Ishikawa (cell line): Measurements from ENCODE around the gene PPP4R2.

ENCODE experiments used
- CEBPB ChIP-seq: IDR thresholded peaks from 2 replicates; pipeline ENCODE4 v1.6.1; 2012
- CREB1 ChIP-seq: IDR thresholded peaks from 2 replicates; pipeline ENCODE4 v1.6.1; 2012; ENCODE audit warnings: low read depth
- EGR1 ChIP-seq: IDR thresholded peaks from 2 replicates; pipeline ENCODE4 v1.6.1; 2012
- EP300 ChIP-seq: IDR thresholded peaks from 2 replicates; pipeline ENCODE4 v1.6.1; 2012; ENCODE audit warnings: borderline replicate concordance
- FOXM1 ChIP-seq: IDR thresholded peaks from 2 replicates; pipeline ENCODE4 v1.6.1; 2012; ENCODE audit warnings: low read depth, borderline replicate concordance
- NFIC ChIP-seq: IDR thresholded peaks from 2 replicates; pipeline ENCODE4 v1.6.1; 2012
- RAD21 ChIP-seq: IDR thresholded peaks from 2 replicates; pipeline ENCODE4 v1.6.1; 2012; ENCODE audit warnings: low read depth
- TAF1 ChIP-seq: IDR thresholded peaks from 2 replicates; pipeline ENCODE4 v1.6.1; 2012; ENCODE audit warnings: low read depth, mild to moderate bottlenecking
- TCF12 ChIP-seq: IDR thresholded peaks from 2 replicates; pipeline ENCODE4 v1.6.1; 2012; ENCODE audit warnings: low read depth
- TEAD4 ChIP-seq: IDR thresholded peaks from 2 replicates; pipeline ENCODE4 v1.6.1; 2012
- USF1 ChIP-seq: IDR thresholded peaks from 2 replicates; pipeline ENCODE4 v1.6.1; 2012
- YY1 ChIP-seq: IDR thresholded peaks from 2 replicates; pipeline ENCODE4 v1.6.1; 2012; ENCODE audit warnings: low read depth
- ZBTB7A ChIP-seq: IDR thresholded peaks from 2 replicates; pipeline ENCODE4 v1.6.1; 2012; ENCODE audit warnings: low read depth
- TF ChIP-seq, protein P1 (sequence below): IDR thresholded peaks from 2 replicates; pipeline ENCODE4 v1.6.1; 2012; ENCODE audit warnings: low read depth, mild to moderate bottlenecking
- TF ChIP-seq, protein P2 (sequence below): IDR thresholded peaks from 2 replicates; pipeline ENCODE4 v1.6.1; 2012

Gene PPP4R2

GRCh38 chr3:72976281-72976741 lies 20.3 kb upstream of the PPP4R2 start:
- TF ChIP-seq TEAD4 (no peak), FOXM1 (no peak), TCF12 (no peak), EP300 (no peak), CEBPB (no peak), EGR1 (no peak), CREB1 (no peak), TAF1 (no peak), ZBTB7A (no peak), NFIC (no peak)

DNA sequence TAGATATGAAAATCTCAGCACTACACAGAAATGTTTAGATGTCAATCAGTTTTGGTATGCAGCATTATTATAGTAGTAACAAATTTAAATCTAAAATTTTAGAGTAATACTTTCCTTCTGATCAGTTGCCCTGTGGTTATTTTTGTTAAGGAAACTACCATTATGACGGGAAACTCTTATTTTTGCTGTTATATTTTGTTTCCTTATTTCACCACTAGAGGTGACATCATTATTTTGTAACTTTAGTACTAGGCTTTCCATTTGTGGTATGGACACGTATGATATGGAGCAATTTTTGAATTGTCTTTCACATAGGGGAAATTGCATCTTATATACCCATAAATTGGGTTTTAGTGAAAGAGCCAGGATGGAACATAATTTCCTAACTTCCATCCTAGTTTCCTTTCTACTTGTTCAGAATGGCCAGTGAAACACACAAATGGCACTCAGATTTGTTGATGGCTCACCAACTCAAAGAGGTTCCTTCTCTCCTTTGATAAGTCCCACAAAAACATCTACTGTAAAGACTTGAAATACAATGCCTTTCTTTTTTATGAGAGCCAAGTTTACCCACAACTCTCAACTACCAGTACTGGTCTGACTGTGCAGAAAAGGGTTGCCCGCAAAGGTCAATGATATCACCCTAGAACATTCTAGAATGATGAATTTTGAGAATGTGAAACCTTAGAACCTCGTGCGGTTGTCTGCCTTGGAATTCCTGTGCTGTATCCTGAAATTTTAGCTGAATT lies 19.4 kb upstream of the PPP4R2 start:
- TF ChIP-seq FOXM1 (no peak), USF1 (no peak)

DNA sequence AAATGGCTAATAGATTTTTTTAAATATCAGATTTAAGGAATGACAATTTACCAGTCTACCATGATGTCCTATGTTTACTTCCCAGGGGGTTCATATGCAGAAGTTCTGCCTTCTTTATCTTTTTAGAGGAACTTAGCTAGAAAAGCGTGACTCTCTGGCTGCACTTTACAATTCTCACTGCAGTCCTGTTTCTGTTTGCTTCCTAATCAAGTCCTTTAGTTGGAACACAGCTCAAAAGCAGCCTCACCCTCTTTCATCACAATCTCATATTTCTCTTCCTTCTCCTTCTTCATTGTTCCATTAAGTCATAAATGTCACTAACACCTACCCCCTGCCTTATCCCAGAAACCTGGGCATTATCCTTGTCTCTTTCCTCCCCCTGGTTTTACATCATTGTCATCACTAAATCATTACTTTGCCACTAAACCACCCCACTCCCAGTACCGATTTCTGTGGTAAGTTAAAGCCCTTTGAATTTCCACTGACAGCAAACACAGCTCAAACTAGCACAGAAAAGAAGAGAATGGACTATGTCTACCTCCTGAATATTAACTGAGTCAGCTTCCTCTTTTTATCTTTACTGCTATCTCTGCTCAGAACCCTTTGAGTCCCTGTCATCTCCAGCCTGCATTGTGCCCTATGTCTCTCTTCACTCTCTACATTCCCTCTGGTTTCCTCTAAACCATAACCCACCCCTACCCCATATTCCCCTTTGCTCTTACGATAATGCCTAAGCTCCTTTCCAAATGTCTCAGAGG lies 13.8 kb upstream of the PPP4R2 start:
- TF ChIP-seq TEAD4: no peak
- TF ChIP-seq TCF12: no peak
- no peak for TF ChIP-seq YY1
- TF ChIP-seq CREB1: no peak
- TF ChIP-seq NFIC: no peak
- no peak for TF ChIP-seq CEBPB
- no peak for TF ChIP-seq ZBTB7A
- TF ChIP-seq USF1: no peak
- no peak for TF ChIP-seq EP300
- no peak for TF ChIP-seq EGR1
- TF ChIP-seq, protein P1, sequence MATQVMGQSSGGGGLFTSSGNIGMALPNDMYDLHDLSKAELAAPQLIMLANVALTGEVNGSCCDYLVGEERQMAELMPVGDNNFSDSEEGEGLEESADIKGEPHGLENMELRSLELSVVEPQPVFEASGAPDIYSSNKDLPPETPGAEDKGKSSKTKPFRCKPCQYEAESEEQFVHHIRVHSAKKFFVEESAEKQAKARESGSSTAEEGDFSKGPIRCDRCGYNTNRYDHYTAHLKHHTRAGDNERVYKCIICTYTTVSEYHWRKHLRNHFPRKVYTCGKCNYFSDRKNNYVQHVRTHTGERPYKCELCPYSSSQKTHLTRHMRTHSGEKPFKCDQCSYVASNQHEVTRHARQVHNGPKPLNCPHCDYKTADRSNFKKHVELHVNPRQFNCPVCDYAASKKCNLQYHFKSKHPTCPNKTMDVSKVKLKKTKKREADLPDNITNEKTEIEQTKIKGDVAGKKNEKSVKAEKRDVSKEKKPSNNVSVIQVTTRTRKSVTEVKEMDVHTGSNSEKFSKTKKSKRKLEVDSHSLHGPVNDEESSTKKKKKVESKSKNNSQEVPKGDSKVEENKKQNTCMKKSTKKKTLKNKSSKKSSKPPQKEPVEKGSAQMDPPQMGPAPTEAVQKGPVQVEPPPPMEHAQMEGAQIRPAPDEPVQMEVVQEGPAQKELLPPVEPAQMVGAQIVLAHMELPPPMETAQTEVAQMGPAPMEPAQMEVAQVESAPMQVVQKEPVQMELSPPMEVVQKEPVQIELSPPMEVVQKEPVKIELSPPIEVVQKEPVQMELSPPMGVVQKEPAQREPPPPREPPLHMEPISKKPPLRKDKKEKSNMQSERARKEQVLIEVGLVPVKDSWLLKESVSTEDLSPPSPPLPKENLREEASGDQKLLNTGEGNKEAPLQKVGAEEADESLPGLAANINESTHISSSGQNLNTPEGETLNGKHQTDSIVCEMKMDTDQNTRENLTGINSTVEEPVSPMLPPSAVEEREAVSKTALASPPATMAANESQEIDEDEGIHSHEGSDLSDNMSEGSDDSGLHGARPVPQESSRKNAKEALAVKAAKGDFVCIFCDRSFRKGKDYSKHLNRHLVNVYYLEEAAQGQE: no peak
- no peak for TF ChIP-seq FOXM1
- no peak for TF ChIP-seq RAD21
- TF ChIP-seq, protein P2, sequence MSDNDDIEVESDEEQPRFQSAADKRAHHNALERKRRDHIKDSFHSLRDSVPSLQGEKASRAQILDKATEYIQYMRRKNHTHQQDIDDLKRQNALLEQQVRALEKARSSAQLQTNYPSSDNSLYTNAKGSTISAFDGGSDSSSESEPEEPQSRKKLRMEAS: no peak
- no peak for TF ChIP-seq TAF1

- TF ChIP-seq RAD21: no peak
Observed at GRCh38 chr3:72985576-72985975, 11.0 kb upstream of the PPP4R2 start.

DNA sequence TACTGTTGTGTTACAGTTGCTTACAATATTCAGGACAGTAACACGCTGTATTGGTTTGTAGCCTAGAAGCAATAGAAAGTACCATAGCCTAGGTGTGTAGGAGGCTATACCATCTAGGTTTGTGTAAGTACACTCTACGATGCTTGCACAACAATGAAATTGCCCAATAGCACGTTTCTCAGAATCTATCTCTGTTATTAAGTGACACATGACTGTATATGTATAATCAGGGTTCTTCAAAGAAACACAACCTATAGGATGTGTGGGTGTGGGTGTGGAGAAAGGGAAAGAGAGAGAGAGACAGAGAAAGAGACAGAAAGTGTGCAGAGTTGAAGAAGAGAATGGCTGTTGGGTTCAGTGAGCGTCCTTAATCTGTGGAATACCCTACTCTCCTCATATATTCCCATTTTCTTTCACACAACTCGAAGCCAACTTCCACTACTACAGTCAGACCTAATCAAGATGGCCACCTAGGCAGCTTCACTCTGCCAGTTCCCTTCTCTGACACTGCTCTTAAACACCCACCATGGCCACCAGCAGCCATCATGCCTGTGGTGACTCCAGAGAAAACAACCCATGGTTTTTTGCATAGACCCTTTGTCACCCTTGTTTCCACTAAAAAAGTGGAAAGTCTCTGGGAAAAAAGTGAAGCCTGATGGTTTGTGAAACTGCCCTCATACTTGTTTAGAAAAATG lies 5.8 kb upstream of the PPP4R2 start:
- TF ChIP-seq, protein P2: no peak
- TF ChIP-seq RAD21 (no peak), FOXM1 (no peak)

DNA sequence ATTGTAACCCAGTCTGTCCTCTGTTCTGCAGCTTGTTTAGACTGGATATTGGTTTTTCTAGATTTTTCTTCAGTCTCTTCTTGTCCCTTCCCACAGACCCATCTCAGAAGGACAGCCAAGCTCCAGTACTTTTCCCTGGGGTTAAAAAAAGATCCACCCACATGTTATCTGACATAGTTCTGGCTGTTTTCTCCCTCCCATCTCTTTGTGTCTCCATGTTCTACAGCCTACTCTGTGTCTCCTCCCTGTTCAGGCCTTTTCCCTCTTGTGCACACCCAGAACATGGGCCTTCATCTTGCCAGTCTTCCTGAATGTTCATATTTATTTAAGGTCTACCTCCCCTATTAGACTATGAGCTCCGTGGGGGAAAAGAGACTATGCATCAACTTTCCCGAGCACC lies 5.1 kb upstream of the PPP4R2 start:
- no peak for TF ChIP-seq FOXM1
- TF ChIP-seq EP300: no peak
- TF ChIP-seq EGR1: no peak
- no peak for TF ChIP-seq CREB1
- TF ChIP-seq NFIC: no peak

DNA sequence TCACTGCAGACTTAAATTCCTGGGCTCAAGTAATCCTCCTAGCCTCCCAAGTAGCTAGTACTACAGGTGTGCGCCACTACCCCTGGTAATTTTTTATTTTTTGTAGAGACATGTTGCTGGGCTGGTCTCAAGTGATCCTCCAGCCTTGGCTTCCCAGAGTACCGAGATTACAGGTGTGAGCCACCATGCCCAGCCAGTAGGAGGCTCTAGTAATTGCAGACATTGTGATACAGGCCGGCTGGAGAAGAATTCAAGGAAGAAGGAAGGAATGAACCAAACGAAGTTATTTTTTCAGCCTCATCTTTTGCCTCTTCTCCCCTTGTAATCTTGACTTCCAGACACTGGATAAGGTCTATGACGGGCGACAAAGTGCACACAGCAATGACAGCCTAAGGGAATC lies 3.2 kb upstream of the PPP4R2 start:
- no peak for TF ChIP-seq NFIC
- no peak for TF ChIP-seq TEAD4
- TF ChIP-seq EGR1: no peak
- no peak for TF ChIP-seq FOXM1
- no peak for TF ChIP-seq USF1
- no peak for TF ChIP-seq EP300
- TF ChIP-seq, protein P1: no peak
- no peak for TF ChIP-seq YY1
- no peak for TF ChIP-seq RAD21
- no peak for TF ChIP-seq ZBTB7A
